Measurements from ENCODE around the gene SH3BP2.

SH3BP2 gene

DNA sequence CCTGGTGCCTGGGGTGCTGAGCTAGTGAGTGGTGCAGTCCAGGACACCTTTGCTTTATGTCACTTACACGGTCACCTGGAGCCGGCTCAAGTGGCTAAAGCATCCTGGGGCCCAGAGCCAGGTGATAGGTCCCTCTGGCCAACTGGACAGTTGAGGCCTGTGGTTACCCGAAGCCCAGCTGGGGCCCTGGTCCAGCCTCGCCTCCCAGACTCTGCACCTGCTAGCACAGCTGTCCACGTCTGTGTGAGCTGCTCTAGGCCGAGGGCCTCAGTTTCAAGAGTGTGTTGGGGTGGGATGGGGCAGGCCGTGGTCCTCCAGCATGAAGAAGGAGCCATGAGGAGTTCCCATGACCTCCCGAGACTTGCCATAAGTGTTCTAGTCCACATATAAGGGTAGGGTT, 43.1 kb downstream of the SH3BP2 start:
- no peak for DNase-seq

GRCh38 chr4:2836391-2836859, 43.5 kb downstream of the SH3BP2 start:
- no peak for DNase-seq

DNA sequence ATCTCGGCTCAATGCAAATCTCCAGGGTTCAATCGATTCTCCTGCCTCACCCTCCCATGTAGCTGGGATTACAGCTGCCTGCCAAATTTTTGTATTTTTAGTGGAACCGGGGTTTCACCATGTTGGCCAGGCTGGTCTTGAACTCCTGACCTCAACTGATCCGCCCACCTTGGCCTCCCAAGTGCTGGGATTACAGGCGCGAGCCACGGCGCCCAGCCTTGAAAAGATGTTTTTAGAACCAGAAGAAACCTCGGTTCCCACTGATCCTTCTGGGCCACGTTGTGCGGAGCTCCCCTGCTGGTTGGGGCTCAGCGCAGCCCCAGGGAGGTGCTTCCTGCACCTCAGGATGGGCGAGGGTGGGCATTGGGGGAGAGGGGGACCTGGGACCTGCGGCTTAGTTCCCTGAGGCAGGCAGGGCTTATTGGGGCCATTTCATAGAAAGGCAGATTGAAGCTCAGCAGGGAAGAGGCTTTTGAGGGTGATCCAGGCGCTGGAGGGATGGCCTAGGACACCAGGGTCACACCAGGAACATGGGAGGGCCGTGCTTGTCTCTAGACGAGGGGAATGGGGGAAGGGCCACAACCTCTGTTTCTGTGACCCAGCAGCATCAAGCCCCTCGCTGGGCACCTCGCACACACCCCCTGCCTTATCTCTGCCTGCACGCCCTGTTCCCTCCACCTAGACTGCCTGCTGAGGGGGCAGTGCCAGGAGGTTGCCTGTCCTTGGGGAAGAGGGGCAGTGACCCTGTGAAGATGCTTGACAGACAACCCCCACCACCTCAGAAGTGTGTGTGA, 44.4 kb downstream of the SH3BP2 start:
- DNase-seq, result no peak

DNA sequence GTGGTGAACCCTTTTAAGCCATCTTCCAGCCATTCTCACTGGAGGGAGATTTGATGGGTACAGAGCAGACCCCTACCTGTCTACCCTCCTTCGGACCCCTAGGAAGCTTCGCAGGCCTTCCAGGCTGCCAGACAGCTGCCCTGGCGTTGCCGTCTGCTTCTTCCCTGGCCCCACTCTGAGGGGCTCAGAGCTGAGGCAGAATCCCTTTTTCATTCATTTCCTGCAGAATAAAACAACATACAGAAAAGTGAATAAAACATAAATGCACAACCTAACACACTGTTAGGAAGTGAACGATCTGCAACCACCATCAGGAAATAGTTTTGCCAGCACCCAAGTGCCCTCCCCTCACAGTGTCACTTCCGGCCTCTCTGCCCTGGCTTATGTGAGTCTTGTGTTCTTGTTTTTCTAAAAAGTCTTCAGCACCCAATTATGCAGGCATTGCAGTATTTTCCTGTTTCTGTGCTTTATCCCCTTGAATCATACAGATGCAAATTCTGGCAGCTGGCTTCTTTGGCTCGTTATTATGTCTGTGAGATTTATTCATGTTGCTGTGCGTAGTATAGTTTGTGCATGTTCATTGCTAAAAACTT, 45.1 kb downstream of the SH3BP2 start:
- DNase-seq, result no peak

DNA sequence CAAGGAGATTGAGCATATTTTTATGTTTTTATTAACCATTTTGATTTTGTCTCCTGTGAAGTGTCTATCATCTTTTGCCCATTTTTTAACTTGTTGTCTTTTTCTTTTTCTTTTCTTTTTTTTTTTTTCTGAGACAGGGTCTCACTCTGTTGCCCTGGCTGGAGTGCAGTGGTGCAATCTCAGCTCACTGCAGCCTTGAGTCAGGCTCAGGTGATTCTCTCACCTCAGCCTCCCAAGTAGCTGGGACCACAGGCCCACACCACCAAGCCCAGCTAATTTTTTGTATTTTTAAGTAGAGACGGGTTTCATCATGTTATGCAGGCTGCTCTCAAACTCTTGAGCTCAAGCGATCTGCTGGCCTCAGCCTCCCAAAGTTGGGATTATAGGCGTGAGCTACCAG, 46.2 kb downstream of the SH3BP2 start:
- no peak for DNase-seq

GRCh38 chr4:2842687-2843262, 49.9 kb downstream of the SH3BP2 start:
- DNase-seq, result no peak

DNA sequence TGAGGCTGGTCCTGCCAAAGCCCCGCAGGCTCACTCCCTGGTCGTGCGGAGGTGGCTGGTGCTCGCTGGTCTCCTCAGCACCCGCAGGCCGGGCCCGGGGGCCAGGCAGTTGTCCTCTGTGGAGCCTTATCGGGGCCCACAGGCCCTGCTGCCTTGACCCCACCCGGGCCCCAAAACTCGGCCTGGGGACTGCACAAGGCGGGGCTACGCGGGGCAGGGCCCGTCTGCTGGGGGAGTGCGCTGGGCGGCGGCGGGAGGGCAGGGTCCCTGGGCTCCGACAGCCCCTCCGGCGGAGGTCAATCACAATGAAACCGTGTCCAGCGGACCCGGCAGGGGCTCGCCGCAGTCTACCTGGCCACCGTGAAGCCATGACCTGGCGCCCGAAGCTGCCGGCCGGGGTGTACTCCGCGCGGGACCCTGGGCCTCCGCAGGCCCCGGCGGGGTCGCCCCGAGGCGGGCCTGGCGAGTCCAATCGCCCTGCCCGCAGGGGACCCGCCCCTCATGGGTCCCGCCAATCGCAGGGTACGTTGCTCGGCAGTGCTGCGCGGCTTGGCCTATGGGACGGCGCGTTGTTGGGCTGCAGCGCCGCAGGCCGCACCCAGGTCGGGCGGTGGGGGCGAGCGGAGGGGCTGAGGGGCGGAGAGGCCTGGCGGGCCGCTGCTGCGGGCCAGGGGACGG, 50.5 kb downstream of the SH3BP2 start, which contains the start of gene ADD1:
Gene ADD1 (plus strand): TSS at position 582 of the 678 bp plus-strand sequence. CDS start 32,072 bp downstream, outside the sequence.
- no peak for DNase-seq

DNA sequence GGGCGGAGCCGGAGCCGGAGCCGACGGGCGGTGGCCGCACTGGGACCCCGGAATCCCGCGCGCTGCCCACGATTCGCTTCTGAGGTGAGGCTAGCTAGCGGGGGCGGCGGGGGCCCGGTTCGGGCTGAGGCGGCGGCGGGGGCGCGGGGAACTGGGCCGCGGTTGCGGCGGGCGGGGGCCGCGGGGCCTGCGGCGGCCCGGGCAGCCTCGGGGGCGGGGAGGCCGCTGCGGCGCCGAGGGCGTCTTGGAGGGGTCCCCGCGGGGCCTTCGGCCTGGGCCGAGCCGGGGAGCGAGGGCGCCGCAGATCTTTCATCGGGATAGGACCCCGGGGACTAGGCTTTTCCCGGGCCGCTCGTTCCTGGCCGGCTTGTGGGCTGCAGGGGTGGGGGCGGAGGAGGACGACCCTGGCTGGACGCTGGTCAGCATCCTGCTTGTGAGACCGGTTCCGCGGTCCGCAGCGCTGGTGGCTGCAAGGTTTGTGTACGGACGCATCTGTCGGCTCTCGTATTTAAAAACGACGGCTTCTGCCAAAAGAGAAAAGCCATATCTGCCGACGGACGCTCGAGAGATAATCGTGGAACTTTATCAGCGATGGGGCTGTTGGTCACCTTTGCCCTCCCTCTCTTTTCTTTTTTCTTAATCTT, 51.2 kb downstream of the SH3BP2 start:
- DNase-seq, result no peak

GRCh38 chr4:2846172-2846571, 53.3 kb downstream of the SH3BP2 start:
- no peak for DNase-seq

GRCh38 chr4:2847302-2847871, 54.5 kb downstream of the SH3BP2 start:
- no peak for DNase-seq

GRCh38 chr4:2848449-2848848, 55.6 kb downstream of the SH3BP2 start:
- DNase-seq, result no peak

- DNase-seq, result no peak
Measured at GRCh38 chr4:2849267-2850152, 56.6 kb downstream of the SH3BP2 start.

GRCh38 chr4:2850966-2851798, 58.3 kb downstream of the SH3BP2 start:
- DNase-seq, result no peak

DNA sequence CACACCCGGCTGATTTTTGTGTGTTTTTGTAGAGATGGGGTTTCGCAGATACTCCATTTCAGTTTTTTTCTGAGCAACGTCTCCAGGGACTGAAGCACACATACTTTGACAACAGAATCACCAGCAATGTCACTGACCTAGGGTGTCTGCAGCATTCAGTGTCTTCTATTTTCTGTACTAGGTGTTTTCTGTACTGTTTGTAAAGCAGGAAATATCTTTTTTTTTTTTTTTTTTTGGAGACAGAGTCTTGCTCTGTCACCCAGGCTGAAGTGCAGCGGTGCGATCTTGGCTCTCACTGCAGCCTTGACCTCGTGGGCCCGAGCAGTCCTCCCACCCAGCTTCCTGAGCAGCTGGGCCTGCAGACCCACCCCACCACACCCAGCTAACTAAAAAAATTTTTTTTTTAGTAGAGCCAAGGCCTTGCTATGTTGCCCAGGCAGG, 59.6 kb downstream of the SH3BP2 start:
- DNase-seq, result no peak

- DNase-seq, result no peak
Measured at GRCh38 chr4:2855584-2855983, 62.7 kb downstream of the SH3BP2 start.

DNA sequence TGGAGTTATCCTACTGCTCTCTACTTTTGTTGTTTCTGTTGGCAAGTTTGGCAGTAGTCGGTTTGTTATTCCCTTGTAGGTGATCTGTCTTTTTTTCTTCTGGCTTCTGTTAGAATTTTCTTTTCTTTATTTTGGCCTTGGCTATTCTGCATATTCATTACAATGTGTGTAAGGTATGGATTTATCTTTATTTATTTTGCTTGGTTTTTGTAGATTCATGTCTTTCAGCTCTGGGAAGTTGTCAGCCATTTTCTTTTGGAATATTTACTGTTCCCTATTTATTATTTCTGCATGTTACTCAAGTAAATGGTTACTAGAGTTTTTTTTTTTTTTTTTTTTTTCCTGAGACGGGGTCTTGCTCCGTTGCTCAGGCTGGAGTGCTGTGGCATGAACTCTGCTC, 63.4 kb downstream of the SH3BP2 start:
- DNase-seq, result no peak

- no peak for DNase-seq
Measured at GRCh38 chr4:2857349-2857927, 64.6 kb downstream of the SH3BP2 start.

GRCh38 chr4:2858451-2859217, 65.7 kb downstream of the SH3BP2 start:
- DNase-seq, result no peak

DNA sequence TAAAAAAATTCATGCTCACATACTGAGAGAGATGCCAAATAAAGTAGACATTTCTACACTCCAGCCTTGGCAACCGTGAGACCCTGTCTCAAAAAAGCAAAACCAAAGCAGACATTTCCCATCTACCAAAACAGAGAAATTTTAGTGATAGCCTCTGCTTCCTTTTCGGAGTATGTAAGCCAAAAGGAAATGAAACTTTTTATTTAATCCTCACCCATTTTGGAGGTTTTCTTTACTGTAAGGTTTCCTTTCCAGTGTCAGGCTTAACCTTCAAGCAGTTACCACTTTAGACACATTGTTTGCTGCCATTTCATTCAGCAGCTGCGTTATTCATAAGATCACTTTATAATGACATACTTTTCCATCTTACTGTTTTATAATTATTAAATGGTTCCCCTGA, 66.6 kb downstream of the SH3BP2 start:
- DNase-seq, result no peak
